IPS DF 6.9 (cell line): ENCODE results near the gene PPA2.
"Not testable (repeated sequence)": the region's sequence is repeated elsewhere in the genome, so short reads cannot be mapped to it uniquely, and the experiment has no call there.

Source experiments
- DNase-seq: peaks from one replicate; pipeline ENCODE4 v3.0.0-alpha.2; 2013; ENCODE audit warnings: low read depth, low spot score
- H3K27ac ChIP-seq: one replicate; pipeline ENCODE4 v1.5.1; 2013; ENCODE audit warnings: low read length, control low read depth
- H3K27me3 ChIP-seq: 2 replicates; pipeline ENCODE4 v1.6.1; 2013; ENCODE audit warnings: mild to moderate bottlenecking, low read length; ENCODE audit not compliant: control insufficient read depth, insufficient read depth
- H3K36me3 ChIP-seq: 2 replicates; pipeline ENCODE4 v1.6.1; 2013; ENCODE audit warnings: low read length; ENCODE audit not compliant: control insufficient read depth, insufficient read depth
- H3K4me1 ChIP-seq: 2 replicates; pipeline ENCODE4 v1.6.1; 2013; ENCODE audit warnings: low read length; ENCODE audit not compliant: control insufficient read depth, insufficient read depth
- H3K4me3 ChIP-seq: 2 replicates; pipeline ENCODE4 v1.5.1; 2013; ENCODE audit warnings: mild to moderate bottlenecking, low read length
- H3K9me3 ChIP-seq: 2 replicates; pipeline ENCODE4 v1.6.1; 2013; ENCODE audit warnings: low read length, inconsistent platforms; ENCODE audit not compliant: control insufficient read depth, insufficient read depth
- WGBS: extraction: QIAGEN DNeasy Blood & Tissue Kit; methylation state at CpG from one replicate; pipeline ENCODE4 v1.1.7; 2013; ENCODE audit warnings: mixed read lengths, missing lambda C conversion rate; ENCODE audit not compliant: insufficient read length, insufficient coverage; 5-methylcytosine and 5-hydroxymethylcytosine counted together

PPA2 gene

DNA sequence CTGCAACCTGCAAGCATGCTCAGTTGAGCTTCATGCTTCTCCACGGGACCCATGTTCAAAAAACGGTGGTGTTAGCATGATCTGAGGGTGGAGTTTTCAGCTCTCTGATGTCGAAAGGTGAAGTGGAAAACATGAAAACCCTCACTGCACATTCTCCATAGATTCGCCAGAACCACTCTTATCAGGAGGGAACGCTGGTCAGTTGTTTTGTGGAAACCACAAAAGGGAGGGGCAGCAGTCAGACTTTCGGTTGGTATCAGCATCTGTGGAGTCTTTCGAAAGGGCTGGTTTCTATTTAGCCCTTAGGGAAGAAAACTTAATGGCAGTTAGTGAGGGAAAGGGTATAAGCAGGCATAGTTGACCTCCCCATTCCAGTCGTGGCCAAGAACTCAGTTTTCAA, 12.6 kb downstream of the PPA2 start:
- WGBS = no CpG with 5 or more reads among the region's 8 CpGs
- Histone ChIP-seq H3K27ac (no peak overlapping the region), H3K27me3 (no peaks in the 10 kb centered on the region), H3K4me3 (no peak overlapping the region), H3K36me3 (no peaks in the 10 kb centered on the region), H3K4me1 (no peaks in the 10 kb centered on the region), H3K9me3 (no peaks in the 10 kb centered on the region)
- DNase-seq = no peak

DNA sequence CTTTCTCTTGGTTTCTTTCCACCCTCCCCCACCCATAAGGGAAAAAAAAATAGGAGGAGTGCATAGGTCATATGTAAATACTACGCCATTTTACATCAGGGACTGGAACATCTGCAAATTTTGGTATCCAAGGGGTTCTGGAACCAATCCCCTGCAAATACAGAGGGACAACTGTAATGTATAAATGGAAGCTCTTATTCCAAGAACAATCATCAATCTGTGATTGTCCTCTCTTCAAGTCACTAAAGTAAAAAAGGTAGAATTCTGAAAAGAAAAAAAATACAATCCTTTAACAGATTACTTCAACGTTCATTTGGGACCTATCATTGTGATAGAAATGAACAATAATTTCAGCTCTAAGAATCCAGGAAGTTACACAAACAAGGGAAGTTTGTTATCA, 13.6 kb downstream of the PPA2 start:
- no peak overlapping the region for H3K4me3 ChIP-seq
- WGBS = no CpG with 5 or more reads among the region's 2 CpGs
- H3K27ac ChIP-seq = no peak overlapping the region
- H3K36me3 ChIP-seq = no peaks in the 10 kb centered on the region
- DNase-seq = no peak
- H3K27me3 ChIP-seq = no peaks in the 10 kb centered on the region
- H3K9me3 ChIP-seq = no peaks in the 10 kb centered on the region
- H3K4me1 ChIP-seq = no peaks in the 10 kb centered on the region

DNA sequence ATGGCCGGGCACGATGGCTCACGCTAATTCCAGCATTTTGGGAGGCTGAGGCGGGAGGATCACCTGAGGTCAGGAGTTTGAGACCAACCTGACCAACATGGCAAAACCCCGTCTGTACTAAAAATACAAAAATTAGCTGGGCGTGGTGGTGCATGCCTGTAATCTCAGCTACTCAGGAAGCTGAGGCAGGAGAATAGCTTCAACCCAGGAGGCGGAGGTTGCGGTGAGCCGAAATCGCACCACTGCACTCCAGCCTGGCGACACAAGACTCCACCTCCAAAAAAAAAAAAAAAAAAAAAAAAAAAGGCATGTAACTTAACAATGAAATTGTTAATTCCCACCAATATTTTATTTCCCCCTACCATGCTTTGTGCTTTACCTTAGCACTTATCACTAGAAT, 15.3 kb downstream of the PPA2 start:
- H3K4me1 ChIP-seq, H3K9me3 ChIP-seq, H3K36me3 ChIP-seq, H3K27ac ChIP-seq, DNase-seq, H3K4me3 ChIP-seq, H3K27me3 ChIP-seq: not testable (repeated sequence)
- no CpG with 5 or more reads among the region's 11 CpGs for WGBS

DNA sequence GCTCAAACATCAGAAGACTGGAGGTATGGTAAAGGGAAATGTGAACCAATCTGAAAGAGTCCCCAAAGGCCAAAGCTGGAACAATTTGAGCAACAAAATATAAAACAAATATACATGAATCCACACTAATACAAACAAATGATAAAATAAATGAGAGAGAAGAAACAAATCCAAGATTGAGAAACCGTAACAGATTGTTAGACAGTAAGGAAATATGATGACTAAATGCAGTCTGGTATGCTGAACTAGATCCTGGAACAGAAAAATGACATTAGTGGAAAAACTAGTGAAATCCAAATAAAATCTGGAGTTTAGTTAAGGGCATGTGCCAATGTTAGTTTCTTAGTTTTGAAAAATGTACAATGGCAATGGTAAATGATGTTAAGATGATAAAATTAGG, 15.9 kb downstream of the PPA2 start:
- no peaks in the 10 kb centered on the region for H3K27me3 ChIP-seq
- no peak overlapping the region for H3K4me3 ChIP-seq
- H3K4me1 ChIP-seq = no peaks in the 10 kb centered on the region; the same call in 1 of the 2 replicates
- no peak overlapping the region for H3K27ac ChIP-seq
- no CpG with 5 or more reads among the region's 1 CpG for WGBS
- no peaks in the 10 kb centered on the region for H3K9me3 ChIP-seq
- DNase-seq = no peak
- no peaks in the 10 kb centered on the region for H3K36me3 ChIP-seq

DNA sequence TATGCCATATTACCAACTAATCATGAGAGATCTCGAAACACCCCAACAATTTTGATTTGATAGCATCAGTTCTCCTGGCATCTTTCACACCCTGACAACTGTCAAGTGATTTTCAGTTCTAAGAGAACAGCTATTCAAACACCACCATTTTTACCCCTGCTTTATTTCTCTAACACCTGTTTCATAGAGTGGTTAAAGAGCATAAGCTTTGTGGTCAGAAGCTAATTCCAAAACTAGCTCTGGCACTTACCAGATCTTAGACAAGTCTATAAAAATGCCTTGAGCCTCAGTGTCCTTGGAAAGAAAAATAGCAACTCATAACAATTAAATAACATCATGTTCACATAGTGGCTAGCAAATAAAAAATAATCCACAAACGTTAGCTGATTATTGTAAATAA, 17.9 kb downstream of the PPA2 start:
- no peaks in the 10 kb centered on the region for H3K27me3 ChIP-seq
- 100% methylated on average over 1 of the region's 2 CpGs for WGBS
- H3K4me3 ChIP-seq = no peak overlapping the region
- DNase-seq = no peak
- no peak overlapping the region for H3K27ac ChIP-seq
- H3K9me3 ChIP-seq = no peaks in the 10 kb centered on the region
- no peaks in the 10 kb centered on the region for H3K36me3 ChIP-seq
- H3K4me1 ChIP-seq = no peaks in the 10 kb centered on the region; the same call in 1 of the 2 replicates

DNA sequence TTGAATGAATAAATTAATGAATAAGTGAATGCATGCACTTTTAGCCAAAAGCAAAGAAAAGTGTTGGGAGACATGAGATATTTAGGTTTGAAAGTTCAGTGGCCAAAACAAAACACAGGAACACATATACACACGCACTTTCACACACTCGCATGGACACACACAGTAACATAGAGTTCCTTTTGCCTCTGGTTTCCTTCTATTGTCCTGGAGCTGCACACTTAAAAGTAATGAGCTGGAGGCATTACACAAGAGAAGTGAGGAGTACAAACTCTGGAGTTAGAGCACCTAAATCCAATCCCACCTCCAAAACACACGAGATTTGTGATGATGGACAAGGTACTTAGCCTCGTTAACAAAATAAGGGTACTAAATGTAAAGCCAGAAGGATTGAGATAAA, 18.7 kb downstream of the PPA2 start:
- Histone ChIP-seq H3K27me3 (no peaks in the 10 kb centered on the region), H3K27ac (no peak overlapping the region), H3K4me1 (no peaks in the 10 kb centered on the region; the same call in 1 of the 2 replicates), H3K9me3 (no peaks in the 10 kb centered on the region), H3K36me3 (no peaks in the 10 kb centered on the region), H3K4me3 (no peak overlapping the region)
- DNase-seq = no peak
- WGBS = no CpG with 5 or more reads among the region's 4 CpGs

DNA sequence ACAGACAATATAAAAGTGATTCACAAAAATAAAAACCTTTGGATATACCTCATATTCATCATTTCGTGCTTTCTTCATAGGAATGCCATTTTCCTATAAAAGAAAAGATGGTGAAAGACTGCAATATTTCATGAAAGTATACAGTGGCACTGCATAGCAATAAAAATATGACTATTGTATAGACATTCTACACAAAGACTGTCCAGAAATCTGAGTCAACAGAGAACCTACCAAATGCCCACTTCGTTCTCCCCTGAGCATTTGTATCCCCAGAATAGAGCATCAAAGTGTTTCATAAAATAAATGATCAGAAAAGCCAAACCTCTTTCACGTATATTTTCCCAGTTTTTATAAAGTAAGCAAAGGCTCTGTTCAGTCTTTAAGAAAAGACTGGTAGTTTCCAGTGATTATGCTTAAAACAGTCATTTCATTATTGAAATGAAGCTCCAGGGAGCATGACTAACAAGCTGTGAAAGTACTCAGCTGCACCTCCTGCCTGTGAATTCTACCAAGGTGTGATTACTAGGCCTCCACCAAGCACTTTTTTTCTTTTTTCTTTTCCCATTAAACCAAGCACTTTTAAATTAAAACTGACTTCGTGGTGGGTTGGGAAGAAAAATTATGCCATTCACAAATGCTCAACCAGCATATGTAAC, 20.2 kb downstream of the PPA2 start:
- Histone ChIP-seq H3K27ac (no peak overlapping the region), H3K36me3 (no peaks in the 10 kb centered on the region), H3K27me3 (no peaks in the 10 kb centered on the region), H3K4me1 (no peaks in the 10 kb centered on the region; the same call in 1 of the 2 replicates), H3K4me3 (no peak overlapping the region), H3K9me3 (no peaks in the 10 kb centered on the region)
- no CpG with 5 or more reads among the region's 4 CpGs for WGBS
- no peak for DNase-seq

DNA sequence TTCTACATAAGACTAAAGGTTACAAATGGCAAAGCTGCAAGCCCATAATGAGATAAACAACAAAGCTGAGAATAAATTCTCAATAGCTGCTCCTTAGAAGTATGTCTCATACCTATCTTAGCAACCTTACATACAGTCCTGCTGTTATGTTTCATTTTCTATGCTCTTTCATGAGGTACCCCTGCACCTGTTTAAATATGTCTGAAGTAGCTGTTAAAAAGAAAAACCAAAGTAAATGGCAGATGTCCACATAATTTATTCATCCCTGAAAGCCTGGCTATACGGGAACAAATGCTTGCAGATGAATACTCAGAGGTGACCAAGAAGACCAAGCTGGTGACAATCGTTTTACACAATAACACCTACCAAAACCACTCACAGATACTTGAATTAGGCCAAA, 22.5 kb downstream of the PPA2 start:
- Histone ChIP-seq H3K4me3 (no peak overlapping the region), H3K9me3 (no peaks in the 10 kb centered on the region), H3K27me3 (no peaks in the 10 kb centered on the region), H3K27ac (no peak overlapping the region), H3K4me1 (no peaks in the 10 kb centered on the region; the same call in 1 of the 2 replicates), H3K36me3 (no peaks in the 10 kb centered on the region)
- DNase-seq = no peak
- no CpG with 5 or more reads among the region's 2 CpGs for WGBS

DNA sequence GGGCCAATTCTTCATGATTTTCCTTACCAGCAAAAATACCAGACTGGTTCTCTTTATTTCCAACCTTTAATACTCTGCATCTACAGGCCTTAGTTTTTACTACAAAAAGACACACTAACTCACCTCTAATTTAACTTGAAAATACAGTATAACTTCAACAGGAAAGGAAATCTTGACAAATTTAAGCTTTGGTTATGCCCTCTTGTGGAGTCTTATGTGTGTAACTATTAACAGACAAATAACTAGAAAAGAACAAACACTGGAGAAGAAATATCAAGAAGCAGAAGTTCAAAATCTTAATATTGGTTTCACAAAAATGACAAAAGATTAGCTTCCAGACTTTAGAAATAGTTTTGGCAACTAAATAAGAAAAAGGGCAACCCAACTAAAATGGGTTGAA, 33.0 kb downstream of the PPA2 start:
- H3K27ac ChIP-seq = no peak overlapping the region
- H3K9me3 ChIP-seq = no peaks in the 10 kb centered on the region
- H3K27me3 ChIP-seq = no peaks in the 10 kb centered on the region
- H3K36me3 ChIP-seq = no peaks in the 10 kb centered on the region
- H3K4me3 ChIP-seq = no peak overlapping the region
- no peaks in the 10 kb centered on the region for H3K4me1 ChIP-seq
- DNase-seq = no peak

DNA sequence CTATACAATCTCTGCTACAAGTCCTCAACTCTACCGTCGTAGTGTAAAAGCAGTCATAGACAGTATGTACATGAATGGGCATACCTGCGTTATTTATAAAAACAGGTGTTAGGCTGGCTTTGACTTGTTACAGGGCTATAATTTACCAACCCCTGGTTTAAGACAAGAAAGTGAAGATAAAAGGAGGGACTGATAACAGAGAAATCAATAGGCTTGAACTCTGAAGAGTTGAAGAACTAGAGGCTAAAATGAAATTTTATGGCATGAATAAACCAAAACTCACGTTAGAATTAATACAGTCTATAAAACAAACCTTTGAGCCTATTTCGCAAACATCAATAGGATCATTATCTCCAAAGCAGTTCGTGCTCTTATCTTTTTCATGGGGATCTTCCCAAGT, 36.2 kb downstream of the PPA2 start:
- Histone ChIP-seq H3K9me3 (no peaks in the 10 kb centered on the region), H3K4me3 (no peak overlapping the region), H3K4me1 (no peaks in the 10 kb centered on the region), H3K27ac (no peak overlapping the region), H3K36me3 (no peaks in the 10 kb centered on the region), H3K27me3 (no peaks in the 10 kb centered on the region)
- WGBS = no CpG with 5 or more reads among the region's 6 CpGs
- no peak for DNase-seq

DNA sequence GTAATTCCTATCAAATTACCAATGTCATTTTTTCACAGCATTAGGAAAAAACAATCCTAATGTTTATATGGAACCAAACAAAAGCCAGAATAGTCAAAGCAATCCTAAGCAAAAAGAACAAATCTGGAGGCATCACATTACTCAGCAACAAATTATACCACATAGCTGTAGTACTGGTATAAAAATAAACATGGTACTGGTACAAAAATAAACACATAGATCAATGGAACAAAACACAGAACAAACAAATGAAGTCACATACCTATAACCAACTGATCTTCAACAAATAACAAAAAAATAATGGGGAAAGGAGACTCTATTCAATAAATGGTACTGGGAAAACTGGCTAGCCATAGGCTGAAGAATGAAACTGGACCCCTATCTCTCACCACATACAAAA, 37.4 kb downstream of the PPA2 start:
- Histone ChIP-seq H3K9me3 (no peaks in the 10 kb centered on the region), H3K27ac (no peak overlapping the region), H3K4me1 (no peaks in the 10 kb centered on the region), H3K27me3 (no peaks in the 10 kb centered on the region), H3K36me3 (no peaks in the 10 kb centered on the region), H3K4me3 (no peak overlapping the region)
- DNase-seq = no peak
